NCI-H2107 treated with DMSO at 0.1 percent for 48 hours (cell line): ENCODE measurements around the gene PDAP1.
"Not testable (repeated sequence)": the region's sequence is repeated elsewhere in the genome, so short reads cannot be mapped to it uniquely, and the experiment has no call there.

Source experiments
- DNase-seq: peaks from one replicate; lab custom pipeline; 2025; ENCODE audit not compliant: unreplicated experiment; lab: John Stamatoyannopoulos, UW

Gene PDAP1

DNA sequence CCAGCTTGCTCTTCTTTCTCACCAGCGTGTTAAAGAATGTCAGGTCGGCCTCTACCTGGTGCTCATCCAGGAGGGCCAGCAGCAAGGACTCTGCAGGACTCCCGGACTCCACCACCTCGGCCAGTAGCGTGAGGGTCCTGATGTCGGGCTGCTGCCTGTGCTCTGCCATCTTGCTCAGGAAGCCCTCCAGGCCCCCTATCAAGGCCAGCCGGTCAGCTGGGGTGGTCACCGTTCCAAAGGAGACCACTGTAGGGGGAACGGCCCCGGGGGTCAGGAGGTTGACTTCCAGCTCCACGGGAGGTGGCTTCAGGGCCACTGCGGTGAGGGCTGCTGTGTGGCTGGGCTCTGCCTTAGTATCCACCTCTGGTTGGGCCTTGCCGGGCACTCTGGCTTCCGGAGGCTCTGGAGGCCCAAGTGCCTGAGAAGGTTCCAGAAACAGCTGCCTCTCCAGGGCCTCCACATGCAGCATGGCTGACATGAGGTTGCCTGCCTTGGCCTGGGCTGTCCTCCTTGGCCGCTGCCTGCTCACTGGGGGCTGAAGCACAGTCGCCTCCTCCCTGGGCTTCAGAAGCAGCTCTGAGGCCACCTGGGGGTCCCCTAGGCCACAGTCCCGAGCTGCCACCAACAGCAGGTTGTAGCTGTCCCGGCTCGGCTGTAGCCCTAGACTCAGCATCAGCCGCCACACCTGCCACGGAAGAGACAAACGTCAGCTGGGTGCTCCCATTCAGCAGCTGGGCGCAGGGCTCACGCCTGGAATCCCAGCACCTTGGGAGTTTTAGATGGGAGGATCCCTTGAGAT, 16.7 kb upstream of the PDAP1 start:
- DNase-seq: no peak

DNA sequence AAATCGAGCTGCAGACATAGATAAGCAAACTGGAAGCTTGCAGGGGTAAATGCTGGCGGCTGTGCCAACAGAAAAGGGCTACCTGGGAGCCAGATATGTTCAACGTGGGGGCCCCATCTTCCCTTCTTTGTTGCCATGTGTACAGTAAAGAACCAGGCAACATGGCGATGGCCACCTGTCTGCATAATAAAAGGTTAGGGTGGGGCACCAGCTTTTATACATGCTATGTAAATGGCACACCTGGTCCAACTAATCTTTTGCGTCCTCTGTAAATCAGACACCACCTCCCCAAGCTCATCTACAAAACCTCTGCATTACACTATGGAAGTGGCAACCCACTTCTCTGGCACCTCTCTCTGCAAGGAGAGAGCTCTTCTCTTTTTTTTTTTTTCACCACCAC, 14.2 kb upstream of the PDAP1 start:
- DNase-seq: peak; percentile 86

DNA sequence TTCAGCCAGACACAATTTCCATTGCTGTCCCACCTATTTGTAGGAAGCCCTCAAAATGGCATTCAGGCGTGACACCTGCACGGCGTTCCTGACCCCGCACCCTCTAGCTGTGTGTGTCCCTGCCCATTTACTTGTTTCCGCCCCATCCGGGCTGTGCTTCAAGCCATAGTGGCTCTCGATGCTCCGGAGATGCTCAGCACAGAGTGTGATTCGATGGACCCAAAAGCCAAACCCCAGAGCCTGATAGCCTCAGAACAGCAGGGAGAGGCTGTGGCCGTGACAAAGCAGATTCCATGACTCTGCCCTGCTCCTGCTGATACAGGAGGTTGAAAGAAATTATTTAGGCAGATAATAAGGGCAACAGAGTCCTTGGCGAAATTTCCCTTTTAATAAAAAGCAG, 13.8 kb upstream of the PDAP1 start:
- peak; percentile 60 for DNase-seq

DNA sequence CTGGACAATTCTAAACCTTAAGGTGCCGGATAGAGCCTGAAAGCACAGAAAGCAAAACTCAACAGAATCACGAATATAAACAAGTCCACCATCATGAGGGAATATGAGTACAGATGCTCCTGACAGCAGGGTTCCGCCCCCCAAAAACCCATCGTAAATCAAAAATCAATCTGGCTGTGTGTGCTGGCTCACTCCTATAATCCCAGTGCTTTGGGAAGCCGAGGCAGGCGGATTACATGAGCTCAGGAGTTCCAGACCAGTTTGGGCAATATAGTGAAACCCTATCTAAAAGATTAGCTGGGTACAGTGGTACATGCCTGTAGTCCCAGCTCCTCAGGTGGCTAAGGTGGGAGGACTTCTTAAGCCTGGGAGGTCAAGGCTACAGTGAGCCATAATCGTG, 12.6 kb upstream of the PDAP1 start:
- DNase-seq: no peak

DNA sequence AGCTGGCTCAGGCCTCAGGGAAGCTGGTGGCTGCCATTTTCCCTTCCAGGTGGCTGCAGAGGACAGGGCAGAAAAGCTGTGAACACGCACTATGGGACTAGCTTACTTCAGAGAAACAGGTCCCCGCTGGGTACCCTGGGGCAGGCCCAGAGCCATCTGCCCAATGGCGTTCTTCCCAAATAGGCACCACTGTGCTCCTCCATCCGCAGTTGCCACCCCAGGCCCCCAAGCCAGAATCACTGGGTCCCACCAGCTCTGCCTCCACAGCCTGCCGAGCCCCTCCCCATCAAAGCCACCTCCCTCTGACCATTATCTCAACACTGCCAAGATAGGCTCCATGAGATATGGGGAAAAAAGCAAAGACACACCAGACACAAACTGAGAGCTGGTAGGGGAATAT, 11.8 kb upstream of the PDAP1 start:
- no peak for DNase-seq

DNA sequence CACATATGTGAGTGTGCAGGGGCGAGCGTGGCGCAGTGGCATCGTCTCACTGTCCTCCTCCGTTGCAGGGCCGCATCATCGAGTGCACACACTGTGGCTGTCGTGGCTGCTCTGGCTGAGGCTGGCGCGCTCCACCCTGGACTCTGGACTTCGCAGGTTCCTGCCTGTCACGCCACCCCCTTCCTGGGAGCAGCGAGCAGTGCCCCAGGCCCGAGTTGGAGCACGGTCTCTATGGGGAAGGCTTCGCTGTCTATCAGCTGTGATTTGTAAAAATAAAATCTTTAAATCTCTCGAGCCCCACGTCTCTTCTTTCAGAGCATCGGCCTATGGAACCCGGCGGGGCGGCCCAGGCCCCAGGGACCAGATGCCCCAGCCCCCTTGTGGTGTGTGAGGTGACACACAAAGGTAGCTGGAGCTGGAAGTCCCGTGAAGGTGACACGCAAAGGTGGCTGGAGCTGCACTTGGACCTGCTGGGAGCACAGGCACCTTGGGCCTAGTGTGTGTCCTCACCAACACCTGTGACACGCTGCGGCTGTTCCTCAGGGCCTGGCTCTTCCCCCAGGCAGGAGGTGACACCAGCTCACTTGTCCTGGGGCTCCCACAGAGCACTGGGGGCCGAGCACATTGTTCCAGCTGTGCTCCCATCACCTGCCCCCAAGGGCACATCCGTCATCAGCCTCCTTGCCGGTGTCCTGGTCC, 11.1 kb upstream of the PDAP1 start:
- DNase-seq: no peak

DNA sequence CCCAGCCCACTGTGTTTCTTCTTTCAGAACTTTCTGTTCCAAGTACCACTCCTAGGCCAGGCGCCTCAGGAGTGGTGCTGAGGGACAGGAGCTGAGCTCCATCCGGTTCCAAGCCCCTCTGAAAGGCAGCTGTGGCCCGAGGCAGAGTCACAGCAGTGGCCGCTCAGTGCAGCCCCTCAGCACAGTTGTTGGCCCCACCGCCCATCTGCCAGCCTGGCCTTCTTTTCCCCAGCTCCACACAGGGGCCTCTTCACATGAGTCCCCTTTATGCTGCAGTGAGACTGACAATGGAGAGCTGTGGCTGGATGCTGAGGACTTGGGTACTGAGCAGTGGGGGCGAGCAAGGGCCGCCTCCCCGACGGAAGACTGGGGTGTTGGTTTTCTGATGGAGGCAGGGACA, 9.9 kb upstream of the PDAP1 start:
- no peak for DNase-seq

DNA sequence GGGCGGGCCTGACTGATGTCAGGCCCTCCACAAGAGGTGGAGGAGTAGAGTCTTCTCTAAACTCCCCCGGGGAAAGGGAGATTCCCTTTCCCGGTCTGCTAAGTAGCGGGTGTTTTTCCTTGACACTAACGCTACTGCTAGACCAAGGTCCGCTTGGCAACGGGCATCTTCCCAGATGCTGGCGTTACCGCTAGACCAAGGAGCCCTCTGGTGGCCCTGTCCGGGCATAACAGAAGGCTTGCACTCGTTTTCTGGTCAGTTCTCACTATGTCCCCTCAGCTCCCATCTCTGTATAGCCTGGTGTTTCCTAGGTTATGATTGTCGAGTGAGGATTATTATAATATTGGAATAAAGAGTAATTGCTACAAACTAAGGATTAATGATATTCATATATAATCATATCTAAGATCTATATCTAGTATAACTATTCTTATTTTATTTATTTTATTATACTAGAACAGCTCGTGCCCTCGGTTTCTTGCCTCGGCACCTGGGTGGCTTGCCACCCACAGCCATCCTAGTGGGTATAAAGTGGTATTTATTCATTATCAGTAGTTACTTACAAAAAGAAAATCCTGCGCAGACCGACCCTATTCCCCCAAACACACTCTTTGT, 7.2 kb upstream of the PDAP1 start:
- DNase-seq: not testable (repeated sequence)

DNA sequence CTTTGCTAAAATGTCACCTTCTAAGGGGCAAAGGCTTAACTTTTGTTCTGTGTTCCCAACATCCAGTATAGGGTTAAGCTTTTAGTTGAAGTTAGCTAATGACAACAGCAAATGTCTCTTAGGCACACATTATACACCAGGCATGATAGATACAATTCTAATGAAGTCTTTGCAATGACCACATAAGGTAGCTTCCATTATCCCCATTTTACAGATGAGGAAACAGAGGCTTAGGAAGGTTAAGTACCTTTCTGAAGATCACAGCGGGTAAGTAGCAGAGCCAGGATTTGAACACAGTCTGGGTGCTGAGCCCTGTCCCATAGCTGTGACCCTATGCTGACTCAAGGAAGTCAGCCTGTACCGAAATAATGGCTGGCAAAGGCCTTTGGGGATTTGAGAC, 2.2 kb upstream of the PDAP1 start:
- no peak for DNase-seq

DNA sequence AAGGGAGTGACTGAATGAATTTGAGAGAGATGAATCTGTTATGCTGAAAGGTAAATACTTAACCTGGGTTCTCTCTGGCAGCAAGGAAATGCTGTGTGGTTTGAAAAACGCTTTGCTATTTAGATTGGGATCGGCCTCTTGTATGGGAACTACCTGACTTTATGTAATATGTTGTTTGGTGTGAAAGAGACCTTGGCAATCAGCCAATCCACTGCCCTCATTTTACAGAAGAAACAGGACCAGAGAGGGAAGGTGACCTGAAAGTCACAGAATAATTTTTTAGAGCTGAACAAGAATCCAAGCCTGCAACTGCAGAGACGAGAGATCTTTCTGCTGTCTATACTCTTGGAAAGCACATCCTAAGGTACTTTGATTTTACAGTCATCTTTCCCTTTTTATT, 1.4 kb upstream of the PDAP1 start:
- no peak for DNase-seq

DNA sequence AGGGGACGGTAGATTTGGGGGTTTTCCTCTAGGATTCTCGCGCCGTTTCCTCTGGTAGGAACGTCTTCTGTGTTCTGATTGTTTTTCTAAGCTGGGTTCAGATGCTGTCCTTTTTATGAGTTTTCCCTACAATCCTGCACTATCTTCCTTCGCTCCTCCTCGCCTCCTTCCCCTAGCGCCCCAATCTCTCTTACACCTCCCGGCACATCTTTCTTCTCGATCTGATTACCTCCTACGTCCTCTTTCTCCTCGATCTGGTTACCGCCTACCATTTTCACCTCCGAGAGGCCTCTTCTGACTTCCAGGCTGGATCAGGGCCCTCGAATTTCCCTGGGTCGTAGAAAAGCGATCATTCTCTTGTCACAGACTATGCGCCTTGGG, 785 bp upstream of the PDAP1 start:
- DNase-seq: no peak

DNA sequence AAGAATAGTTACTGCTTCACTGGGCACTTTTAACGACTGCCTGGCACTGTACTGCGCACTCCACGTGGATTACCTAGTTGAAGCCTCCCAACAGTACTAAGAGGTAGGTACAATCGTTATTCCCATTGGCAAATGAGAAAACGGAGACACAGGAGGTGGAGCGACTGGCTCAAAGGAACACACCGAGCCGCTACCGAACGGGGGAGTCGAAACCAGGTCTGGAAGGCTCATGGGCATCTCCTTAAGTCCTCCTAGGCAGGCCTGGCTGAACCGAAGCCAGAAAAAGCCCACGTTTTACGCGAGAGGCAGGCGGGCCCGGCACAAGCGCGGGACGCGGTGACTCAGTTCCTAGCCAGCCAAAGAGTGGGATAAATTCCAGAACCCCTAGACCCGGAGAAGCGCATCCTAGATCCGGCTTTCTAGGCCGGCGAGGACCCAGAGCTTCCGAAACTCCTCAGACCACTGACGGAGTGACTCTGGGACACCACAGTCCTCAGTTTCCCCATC, 472 bp downstream of the PDAP1 start:
- DNase-seq: peak; percentile 38

DNA sequence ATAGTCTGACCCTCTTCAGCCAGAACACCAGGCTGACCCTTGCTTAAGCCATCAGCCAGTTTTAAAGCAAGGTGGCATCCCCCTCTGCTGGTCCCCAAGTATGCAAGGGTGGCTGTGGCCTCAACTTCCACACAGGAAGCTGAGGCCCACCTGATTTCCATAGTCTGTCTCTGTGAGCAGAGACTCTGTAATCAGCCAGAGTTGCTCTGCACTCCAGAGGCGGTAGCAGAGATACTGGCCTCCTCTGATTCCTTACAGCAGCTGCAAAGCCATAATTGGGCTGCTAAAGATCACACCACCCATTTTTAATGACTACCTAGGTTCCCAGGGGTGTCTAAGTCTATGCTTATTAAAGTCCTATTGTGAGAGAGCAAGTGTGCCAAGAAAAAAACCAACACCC, 1.8 kb downstream of the PDAP1 start:
- DNase-seq: no peak

DNA sequence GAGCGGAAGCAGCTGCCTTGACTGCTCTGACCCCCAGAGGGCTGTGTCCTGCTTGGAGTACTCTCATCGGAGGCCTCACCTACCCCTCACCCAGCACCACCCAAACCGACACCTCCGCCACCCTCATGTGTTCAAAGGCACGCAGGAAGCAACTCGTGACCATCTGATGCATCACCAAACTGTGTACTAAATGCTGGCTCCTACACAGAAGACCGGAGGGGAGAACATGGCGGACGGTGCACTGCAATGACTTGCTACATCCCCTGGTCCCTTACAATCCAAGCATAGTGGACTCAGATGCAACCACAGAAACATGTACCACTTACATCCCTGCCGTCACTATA, 3.4 kb downstream of the PDAP1 start:
- no peak for DNase-seq

DNA sequence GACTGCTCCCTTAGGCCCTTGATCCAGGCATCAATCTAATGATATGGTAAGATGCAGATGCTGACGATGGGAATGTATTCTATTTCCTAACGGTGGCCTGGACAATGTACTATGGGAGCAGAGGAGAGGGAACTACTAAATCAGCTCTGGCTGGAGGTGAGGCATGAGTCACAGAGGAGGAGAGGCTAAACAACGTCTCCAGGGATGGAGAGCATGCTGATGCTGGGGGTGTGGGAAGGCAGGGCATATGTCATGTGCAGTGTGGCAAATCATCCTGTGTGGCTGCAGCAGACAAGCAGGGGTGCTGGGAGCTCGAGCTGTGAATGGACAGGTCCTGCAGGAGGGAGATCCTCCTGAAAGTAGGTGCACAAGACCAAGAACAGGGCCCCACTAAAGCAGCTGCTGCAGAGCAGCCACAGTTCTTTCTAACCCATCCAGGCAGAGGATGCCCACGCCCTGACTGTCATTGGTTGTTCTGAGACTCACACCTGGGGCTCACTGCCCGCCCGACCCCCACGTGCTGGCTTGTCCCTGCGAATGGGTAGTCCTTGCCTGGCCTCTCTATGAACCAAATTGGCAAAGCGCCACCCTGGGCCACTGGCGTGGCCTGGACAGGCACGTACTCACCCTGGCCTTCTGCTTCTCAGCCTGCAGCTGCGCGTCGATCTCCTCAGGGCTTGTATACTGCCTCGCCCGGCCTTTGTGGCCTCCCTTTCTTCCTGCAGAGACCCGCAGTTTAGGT, 4.0 kb downstream of the PDAP1 start:
- DNase-seq: no peak

DNA sequence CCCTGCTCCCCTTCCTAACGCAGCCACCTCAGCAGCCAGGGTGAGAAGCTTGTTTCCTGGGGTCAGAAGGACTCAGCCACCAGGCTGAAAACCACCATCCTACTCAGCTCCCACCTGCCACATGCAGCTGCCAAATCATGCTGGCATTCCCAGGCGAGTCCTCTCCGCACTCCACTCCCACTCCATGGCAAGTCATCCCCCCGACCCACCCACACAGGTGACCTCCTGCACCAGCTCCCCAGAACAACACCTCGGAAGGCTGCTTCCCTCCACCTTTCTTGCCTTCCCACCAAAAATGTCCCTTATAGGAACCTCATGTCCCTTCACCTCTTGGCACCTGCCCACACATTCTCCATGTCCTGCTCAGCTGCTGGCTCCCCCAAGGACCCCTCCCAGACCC, 4.6 kb downstream of the PDAP1 start:
- DNase-seq: no peak

DNA sequence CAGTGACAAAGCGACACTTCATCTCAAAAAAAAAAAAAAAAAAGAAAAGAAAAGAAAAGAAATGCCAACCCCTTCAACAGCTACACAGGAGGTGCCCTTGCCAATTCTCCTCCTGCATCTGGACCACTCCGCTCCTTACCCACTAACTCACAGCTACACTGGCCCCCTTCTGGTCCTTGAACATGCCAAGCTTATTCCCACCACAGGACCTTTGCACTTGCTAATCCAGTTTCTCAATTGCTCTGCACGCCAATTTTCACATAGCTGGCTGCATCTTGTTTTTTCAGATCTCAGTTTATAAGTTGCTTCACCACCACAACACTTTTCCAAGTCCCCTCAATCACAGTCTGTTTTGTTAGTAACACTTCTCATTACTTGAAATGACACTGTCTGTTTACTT, 5.5 kb downstream of the PDAP1 start:
- no peak for DNase-seq

DNA sequence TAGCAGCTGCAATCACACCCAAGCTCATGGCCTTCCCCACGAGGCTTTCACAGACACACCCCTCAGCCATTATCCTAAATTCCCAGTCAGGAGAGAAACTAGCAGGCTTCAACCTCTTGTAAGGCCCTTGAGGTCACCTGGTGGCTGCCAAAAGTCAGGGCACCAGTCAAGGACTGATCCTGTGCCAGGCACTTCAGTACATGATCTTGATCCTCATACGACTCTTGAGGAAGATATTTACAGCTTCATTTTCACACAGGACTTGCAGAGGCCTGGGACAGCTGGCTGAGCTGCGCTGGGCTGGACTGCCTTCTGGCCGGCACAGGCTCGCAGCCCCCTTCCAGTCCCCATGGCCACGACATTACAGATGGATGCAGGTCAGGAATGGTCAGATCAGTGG, 8.8 kb downstream of the PDAP1 start:
- DNase-seq: no peak

DNA sequence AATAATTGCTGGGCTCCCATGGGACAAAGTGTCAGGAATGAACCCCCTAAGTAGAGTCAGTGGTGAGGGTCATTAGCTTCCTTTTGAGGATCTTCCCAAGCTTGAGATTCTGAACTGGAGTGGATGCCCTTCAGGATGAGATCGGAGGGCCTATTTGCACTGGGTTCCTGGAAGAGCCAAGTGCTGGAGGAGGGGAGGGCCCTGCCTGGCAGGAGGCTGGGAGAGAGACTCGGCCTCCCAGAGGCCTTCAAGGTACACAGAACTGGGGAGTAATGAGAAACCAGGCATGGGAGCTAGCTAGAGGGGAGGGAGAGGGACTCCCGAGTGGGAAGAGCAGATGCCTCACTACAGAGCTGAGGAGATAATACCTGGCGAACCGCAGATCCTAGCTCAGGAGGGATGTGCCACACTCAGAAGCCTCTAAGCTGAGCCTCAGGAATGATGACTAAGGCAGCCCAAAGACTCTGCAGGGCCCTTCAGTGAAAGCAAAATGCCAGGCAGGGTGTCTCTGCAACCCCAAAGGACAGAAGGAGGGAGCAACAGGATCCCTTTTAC, 9.4 kb downstream of the PDAP1 start:
- no peak for DNase-seq

DNA sequence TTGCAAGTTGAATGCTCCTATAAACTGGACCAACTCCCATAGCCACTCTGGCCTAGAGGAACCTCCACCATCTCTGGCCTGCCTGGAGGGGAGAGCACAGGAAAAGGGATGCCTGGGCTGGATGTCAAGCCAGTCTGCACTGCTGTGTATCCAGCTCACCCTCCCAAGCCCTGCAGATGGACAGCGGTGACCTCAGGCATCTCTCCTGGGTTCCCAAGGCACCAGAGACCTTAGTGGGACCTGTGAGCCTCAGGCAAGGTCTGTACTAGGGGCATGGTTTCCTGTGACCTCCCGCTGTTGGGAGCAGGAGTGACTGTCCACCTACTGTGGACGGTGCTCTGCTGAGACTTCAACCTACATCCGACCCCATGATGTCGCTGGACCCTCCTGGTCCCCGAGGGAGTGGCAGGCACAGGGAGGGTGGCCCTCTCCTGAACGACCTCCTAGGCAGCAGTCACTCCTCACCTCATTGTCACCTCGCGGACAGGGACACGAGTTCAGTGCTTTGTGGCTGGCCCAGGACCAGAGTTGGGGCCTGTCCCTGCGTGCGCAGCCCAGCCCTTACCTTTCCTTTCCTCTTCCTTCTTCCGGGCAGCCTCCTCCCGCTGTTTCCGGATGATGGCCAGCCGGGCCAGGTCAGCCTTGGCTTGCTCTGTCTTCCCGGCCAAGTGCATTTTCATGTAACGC, 11.0 kb downstream of the PDAP1 start:
- no peak for DNase-seq
